Endothelial cell of umbilical vein (primary cell): ENCODE measurements around the gene STX8.

Experiments used
- CTCF ChIP-seq, 2 donors: IDR thresholded peaks; 1 replicate in 1 of 2; 2 replicates in 1 of 2; pipeline ENCODE4 v1.5.1; 2011; ENCODE audit warnings: low read length in 2 of 2, mild to moderate bottlenecking in 2 of 2, moderate library complexity in 2 of 2, control low read depth in 1 of 2, inconsistent platforms in 1 of 2, low read depth in 1 of 2; ENCODE audit not compliant: insufficient read depth in 1 of 2; ENCODE audit errors: extremely low read depth in 1 of 2
- MYC ChIP-seq: IDR thresholded peaks from one replicate; pipeline ENCODE4 v1.6.1; 2011; ENCODE audit warnings: mild to moderate bottlenecking, low read depth, low read length
- POLR2A ChIP-seq: IDR thresholded peaks from 2 replicates; pipeline ENCODE4 v1.6.1; 2012; ENCODE audit warnings: low read depth, mild to moderate bottlenecking, control low read depth, low read length

GRCh38 chr17:9472094-9472493, 103.5 kb downstream of the STX8 start:
- TF ChIP-seq CTCF (IDR thresholded peaks at IDR 0.05; ENCODE audit: extremely low read depth in 1 of 2, insufficient read depth in 1 of 2, low read depth in 1 of 2, low read length in 2 of 2) = no peak
- TF ChIP-seq POLR2A = no peak
- no peak for TF ChIP-seq MYC
